Sigmoid colon (tissue), 7 donors: ENCODE measurements around the gene PLEKHB1. TPM values are rescaled to one million over a fixed set of nuclear protein-coding genes. Genes with fewer than 3 reads are reported as not detected.

Source experiments
- DNase-seq: peaks from one replicate; pipeline ENCODE4 v3.0.0-alpha.2; 2019
- H3K27ac ChIP-seq, 4 donors: fragments of 200-600 bp; sonication (generic); one replicate each; pipeline ENCODE4 v1.5.1; 2016 to 2019; ENCODE audit warnings: mild to moderate bottlenecking in 1 of 4
- H3K27me3 ChIP-seq, 3 donors: fragments of 200-600 bp; sonication (generic); one replicate each; pipeline ENCODE4 v1.5.1; 2019; ENCODE audit warnings: mild to moderate bottlenecking in 1 of 3
- H3K36me3 ChIP-seq, 4 donors: fragments of 200-600 bp; sonication (generic); one replicate each; pipeline ENCODE4 v1.5.1; 2016 to 2019
- H3K4me1 ChIP-seq, 4 donors: fragments of 200-600 bp; sonication (generic); one replicate each; pipeline ENCODE4 v1.5.1; 2017 to 2019
- H3K4me3 ChIP-seq, 4 donors: fragments of 200-600 bp; sonication (generic); one replicate each; pipeline ENCODE4 v1.5.1; 2017 to 2019; ENCODE audit warnings: mild to moderate bottlenecking in 2 of 4, moderate library complexity in 1 of 4
- H3K9me3 ChIP-seq, 4 donors: fragments of 200-600 bp in 3 of 4; sonication (generic) in 3 of 4; one replicate each; pipeline versions ENCODE4 v1.5.1 to v1.6.1; 2013 to 2019
- EP300 ChIP-seq, 4 donors: sonication (generic); formaldehyde crosslinking; IDR thresholded peaks; one replicate each; pipeline ENCODE4 v1.6.1; 2017; ENCODE audit warnings: antibody characterized with exemption in 4 of 4
- POLR2A ChIP-seq, 2 donors: fragments of 450-650 bp; IDR thresholded peaks; one replicate each; pipeline ENCODE4 v1.6.1; 2016; ENCODE audit warnings: antibody characterized with exemption in 2 of 2, mild to moderate bottlenecking in 2 of 2, moderate library complexity in 2 of 2
- POLR2AphosphoS5 ChIP-seq, 4 donors: sonication (generic); formaldehyde crosslinking; IDR thresholded peaks; one replicate each; pipeline ENCODE4 v1.6.1; 2017; ENCODE audit warnings: antibody characterized with exemption in 4 of 4
- WGBS, 2 donors: extraction: QIAGEN DNeasy Blood & Tissue Kit; methylation state at CpG; one replicate each; pipeline ENCODE4 v1.1.7; 2013; 5-methylcytosine and 5-hydroxymethylcytosine counted together
- intact Hi-C: fragments of 100-400 bp; cut with DNase I; formaldehyde crosslinking; loops from one replicate; pipeline ENCODE4 v1.15.1; 2023
- polyA plus RNA-seq, 3 donors: library from polyadenylated mRNA; stranded (reverse); fragments of 200-250 nt; gene quantifications; one replicate each; pipeline ENCODE4 v1.2.3, GENCODE V29; 2013
- total RNA-seq, 4 donors: library from RNA; depleted of rRNA; stranded (reverse); fragments of >200 nt; gene quantifications; one replicate each; pipeline ENCODE4 v1.1.0, GENCODE V29; 2016
- TF ChIP-seq, protein P1 (sequence below), 4 experiments: fragments of 450-650 bp in 3 of 4; fragments of 200-600 bp in 1 of 4; IDR thresholded peaks; one replicate each; pipeline ENCODE4 v1.5.1; 2016 to 2019; ENCODE audit warnings: antibody characterized with exemption in 4 of 4, mild to moderate bottlenecking in 3 of 4, moderate library complexity in 2 of 4
- donor health status: healthy with polysubstance abuse.
- donor health status: Bipolar disorder and iron deficiency.
- donor health status: healthy.

The PLEKHB1 gene, protein sequence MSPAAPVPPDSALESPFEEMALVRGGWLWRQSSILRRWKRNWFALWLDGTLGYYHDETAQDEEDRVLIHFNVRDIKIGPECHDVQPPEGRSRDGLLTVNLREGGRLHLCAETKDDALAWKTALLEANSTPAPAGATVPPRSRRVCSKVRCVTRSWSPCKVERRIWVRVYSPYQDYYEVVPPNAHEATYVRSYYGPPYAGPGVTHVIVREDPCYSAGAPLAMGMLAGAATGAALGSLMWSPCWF
- total RNA-seq (10 to 100 TPM; 30.3 to 90.3 (median 45.2) TPM), polyA plus RNA-seq (10 to 100 TPM; 15.2 to 21.6 (median 17.8) TPM)

DNA sequence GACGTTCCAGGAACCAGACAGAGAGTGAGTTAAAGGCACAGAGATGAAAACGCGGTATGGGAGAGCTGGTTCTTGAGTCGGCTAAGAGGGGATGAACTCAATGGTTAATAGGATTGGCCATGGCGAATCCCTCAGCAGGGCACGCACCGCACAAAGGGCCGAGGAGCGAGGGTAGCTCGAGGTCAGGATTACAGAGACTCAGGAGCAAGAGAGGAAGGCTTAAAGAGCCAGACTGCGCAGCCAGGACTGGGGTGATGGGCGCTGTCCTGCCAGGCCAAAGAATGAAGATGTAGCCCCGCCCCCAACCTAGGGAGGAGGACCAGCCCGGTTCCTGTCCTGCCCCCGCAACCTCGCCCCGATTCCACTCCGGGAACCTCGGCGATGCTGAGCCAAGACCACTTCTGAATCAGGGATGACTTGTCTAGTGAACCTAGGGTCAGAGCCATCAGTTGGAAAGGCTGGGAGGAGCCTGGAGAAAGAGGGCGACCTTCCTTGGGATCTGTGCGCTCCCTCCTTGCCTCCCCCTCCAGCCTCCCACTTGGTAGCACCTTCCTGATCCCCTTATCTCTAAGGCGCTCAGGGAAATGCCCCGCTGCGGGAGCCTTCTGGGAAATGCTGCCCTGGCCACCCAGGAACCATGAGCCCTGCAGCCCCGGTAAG lies at the start of gene PLEKHB1:
Gene PLEKHB1 (plus strand): TSS at position 610 of the 660 bp plus-strand sequence. CDS start 28 bp downstream, at position 638.
- H3K4me3 ChIP-seq, result peak within 1 kb of the TSS in 3 of 4 donors; percentile 39 to 46 (median 39)

DNA sequence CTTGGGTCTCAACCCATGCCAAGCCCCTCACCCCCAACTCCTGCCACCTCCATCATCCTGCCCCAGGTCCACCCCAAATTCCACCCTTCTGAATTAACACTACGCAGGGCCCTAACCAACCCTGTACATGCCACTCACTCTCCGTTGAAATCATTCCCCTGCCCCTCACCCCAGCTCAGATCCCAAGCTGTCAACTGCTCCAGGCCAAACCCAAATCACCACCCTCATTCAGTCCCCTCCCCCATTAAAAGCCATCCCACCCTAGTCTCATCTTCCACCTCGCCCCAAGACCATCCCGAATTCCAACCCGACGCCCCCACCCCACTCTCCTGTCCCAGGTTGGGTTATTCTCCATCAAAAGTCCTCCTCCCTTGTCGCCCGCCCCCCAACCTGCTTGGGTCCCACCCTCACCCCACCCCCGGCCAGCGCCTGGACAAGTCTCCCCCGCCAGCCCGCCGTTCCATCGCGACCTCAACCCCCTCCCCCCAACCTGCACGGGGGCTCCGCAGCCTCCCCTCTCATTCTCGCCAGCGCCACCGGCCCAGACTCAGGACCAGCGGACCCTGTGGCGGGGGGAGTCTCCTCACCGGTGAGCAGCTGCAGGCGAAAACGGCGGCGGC lies 48.9 kb upstream of the PLEKHB1 start:
- H3K27ac ChIP-seq, result peak overlapping the region; percentile 78 to 88 (median 87)
- TF ChIP-seq POLR2AphosphoS5 (IDR thresholded peaks at IDR 0.05) (no peak), EP300 (IDR thresholded peaks at IDR 0.05) (no peak), POLR2A (IDR thresholded peaks at IDR 0.05) (no peak)
- TF ChIP-seq, protein P1, sequence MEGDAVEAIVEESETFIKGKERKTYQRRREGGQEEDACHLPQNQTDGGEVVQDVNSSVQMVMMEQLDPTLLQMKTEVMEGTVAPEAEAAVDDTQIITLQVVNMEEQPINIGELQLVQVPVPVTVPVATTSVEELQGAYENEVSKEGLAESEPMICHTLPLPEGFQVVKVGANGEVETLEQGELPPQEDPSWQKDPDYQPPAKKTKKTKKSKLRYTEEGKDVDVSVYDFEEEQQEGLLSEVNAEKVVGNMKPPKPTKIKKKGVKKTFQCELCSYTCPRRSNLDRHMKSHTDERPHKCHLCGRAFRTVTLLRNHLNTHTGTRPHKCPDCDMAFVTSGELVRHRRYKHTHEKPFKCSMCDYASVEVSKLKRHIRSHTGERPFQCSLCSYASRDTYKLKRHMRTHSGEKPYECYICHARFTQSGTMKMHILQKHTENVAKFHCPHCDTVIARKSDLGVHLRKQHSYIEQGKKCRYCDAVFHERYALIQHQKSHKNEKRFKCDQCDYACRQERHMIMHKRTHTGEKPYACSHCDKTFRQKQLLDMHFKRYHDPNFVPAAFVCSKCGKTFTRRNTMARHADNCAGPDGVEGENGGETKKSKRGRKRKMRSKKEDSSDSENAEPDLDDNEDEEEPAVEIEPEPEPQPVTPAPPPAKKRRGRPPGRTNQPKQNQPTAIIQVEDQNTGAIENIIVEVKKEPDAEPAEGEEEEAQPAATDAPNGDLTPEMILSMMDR (IDR thresholded peaks at IDR 0.05), result no peak
- H3K4me3 ChIP-seq, result peak overlapping the region; percentile 87 to 98 (median 92)
- intact Hi-C loops, result loop anchor here (5.0 kb wide), 1 partner anchor 455 kb away; the partner anchor contains the start of gene FCHSD2
- 4% methylated on average over 27 of the region's 27 CpGs for WGBS, 2 donors
- peaks cover 0 to 23% (median 16%) of the 10 kb centered on the region in 4 donors for H3K4me1 ChIP-seq
- no peaks in the 10 kb centered on the region for H3K36me3 ChIP-seq
- H3K9me3 ChIP-seq, result no peaks in the 10 kb centered on the region
- H3K27me3 ChIP-seq, result no peaks in the 10 kb centered on the region
- no peak for DNase-seq

More for the DNA sequence above, at the start of gene PLEKHB1:
- intact Hi-C loops, result no loop called here
- Histone ChIP-seq H3K9me3 (no peaks in the 10 kb centered on the region), H3K36me3 (no peaks in the 10 kb centered on the region), H3K4me1 (peaks cover 0 to 6% (median 3%) of the 10 kb centered on the region in 4 donors), H3K27ac (no peak within 1 kb of the TSS), H3K27me3 (no peaks in the 10 kb centered on the region)
- TF ChIP-seq POLR2A (IDR thresholded peaks at IDR 0.05) (no peak), POLR2AphosphoS5 (IDR thresholded peaks at IDR 0.05) (no peak), EP300 (IDR thresholded peaks at IDR 0.05) (no peak)
- TF ChIP-seq, protein P1 (IDR thresholded peaks at IDR 0.05), result no peak
- 74 to 85% methylated on average over 26 of the region's 26 CpGs for WGBS, 2 donors
- DNase-seq, result no peak

DNA sequence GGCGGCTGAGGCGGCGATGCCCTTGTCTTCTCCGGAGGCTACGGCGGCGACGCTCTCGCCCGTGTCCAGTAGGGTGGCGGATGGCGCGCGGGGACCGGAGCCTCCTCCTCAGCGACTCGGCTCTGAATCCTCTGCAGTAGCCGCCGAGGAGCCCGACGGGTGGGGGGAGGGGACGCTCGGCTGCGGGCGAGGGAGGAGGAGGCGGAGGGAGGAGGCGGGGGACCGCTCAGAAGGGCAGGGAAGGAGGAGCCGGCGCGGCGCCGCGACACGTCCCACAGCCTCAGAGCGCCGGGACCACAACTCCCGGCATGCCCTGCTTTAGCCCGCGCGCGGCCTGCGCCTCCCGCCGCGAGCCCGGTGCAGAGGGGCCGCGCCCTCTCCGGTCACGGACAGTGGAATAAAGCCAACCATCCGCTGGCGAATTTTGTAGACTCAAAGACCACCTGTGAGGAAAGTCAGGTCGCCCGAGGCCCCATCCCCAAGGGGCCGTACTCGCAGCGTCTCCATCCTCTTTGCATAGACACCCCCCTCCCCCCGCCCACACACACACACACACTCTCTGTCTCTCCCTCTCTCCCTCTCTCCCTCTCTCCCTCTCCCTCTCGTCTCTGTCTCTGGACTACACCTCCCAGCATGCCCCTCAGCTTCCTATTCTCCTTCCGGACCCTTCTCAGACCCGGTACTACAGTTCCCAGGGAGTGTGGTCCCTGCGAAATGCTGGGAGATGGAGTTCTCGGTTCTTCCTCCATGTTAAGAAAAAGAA lies 48.2 kb upstream of the PLEKHB1 start, which contains the start of gene FAM168A:
Gene FAM168A (minus strand): TSS at position 157 of the 763 bp plus-strand sequence. CDS start 129,638 bp downstream, outside the sequence.
- intact Hi-C loops, result loop anchor here (2.0 to 5.0 kb wide), 3 partner anchors 221 to 456 kb away; partner anchors contain the start of genes FCHSD2 and RELT
- 0 to 1% methylated on average over 64 of the region's 64 CpGs for WGBS, 2 donors
- H3K9me3 ChIP-seq, result no peaks in the 10 kb centered on the region
- H3K36me3 ChIP-seq, result no peaks in the 10 kb centered on the region
- peak; percentile 55 to 58 for TF ChIP-seq POLR2A (IDR thresholded peaks at IDR 0.05)
- TF ChIP-seq, protein P1 (IDR thresholded peaks at IDR 0.05), result peak in 2 of 4 experiments; percentile 20 to 34
- TF ChIP-seq POLR2AphosphoS5 (IDR thresholded peaks at IDR 0.05), result peak; percentile 51 to 90 (median 78)
- peak in 1 of 4 donors; percentile 13 for TF ChIP-seq EP300 (IDR thresholded peaks at IDR 0.05)
- H3K27ac ChIP-seq, result peak within 1 kb of the TSS; percentile 78 to 88 (median 87)
- H3K27me3 ChIP-seq, result no peaks in the 10 kb centered on the region
- H3K4me1 ChIP-seq, result peaks cover 0 to 23% (median 16%) of the 10 kb centered on the region in 4 donors
- peak within 1 kb of the TSS; percentile 87 to 98 (median 92) for H3K4me3 ChIP-seq
- DNase-seq, result peak; percentile 97
